AG04449 (cell line): ENCODE data around the gene FANCC.

Experiments
- CTCF ChIA-PET: fragments of 350-600 bp; formaldehyde crosslinking; extraction: SDS; loops from one replicate; lab custom pipeline; 2021; ENCODE audit warnings: antibody characterized with exemption; lab: Yijun Ruan, JAX
- POLR2A ChIA-PET: fragments of 400-600, 350-600 bp; formaldehyde crosslinking; extraction: SDS; loops from one replicate; lab custom pipeline; 2020; ENCODE audit warnings: antibody characterized with exemption, inconsistent platforms; lab: Yijun Ruan, JAX
- DNase-seq: peaks from one replicate; pipeline ENCODE4 v3.0.0-alpha.2; 2010; ENCODE audit warnings: low read depth, low spot score
- H3K4me3 ChIP-seq: 2 replicates; pipeline ENCODE4 v1.5.1; 2011; ENCODE audit warnings: low read depth, mild to moderate bottlenecking, control low read depth, low read length
- CTCF ChIP-seq: IDR thresholded peaks from one replicate; pipeline ENCODE4 v1.5.1; 2011; ENCODE audit warnings: mild to moderate bottlenecking, moderate library complexity, low read length, control low read depth, inconsistent platforms; ENCODE audit not compliant: insufficient read depth; ENCODE audit errors: missing control alignments

Gene FANCC

GRCh38 chr9:95174038-95174437, 143.5 kb downstream of the FANCC start:
- no peak for TF ChIP-seq CTCF
- H3K4me3 ChIP-seq: no peak overlapping the region
- no peak for DNase-seq
- CTCF ChIA-PET: interaction anchor here (1.4 to 1.8 kb wide), 4 partner anchors 9 to 505 kb away, joined by 4 to 6 read pairs (median 5); no protein-coding TSS in a partner anchor
- POLR2A ChIA-PET: no interaction called here

- ChIA-PET CTCF (interaction anchor here (0.6 kb wide), 1 partner anchor 1048 kb away, joined by 3 read pairs; no protein-coding TSS in a partner anchor), POLR2A (interaction anchor here (0.9 kb wide), 1 partner anchor 44 kb away, joined by 3 read pairs; no protein-coding TSS in a partner anchor)
- DNase-seq: no peak
- no peak for TF ChIP-seq CTCF
- no peak overlapping the region for H3K4me3 ChIP-seq
These were observed 145.9 kb downstream of the FANCC start for GRCh38 chr9:95171596-95171995.

GRCh38 chr9:95171001-95171400, 146.5 kb downstream of the FANCC start:
- CTCF ChIA-PET: interaction anchor here (0.6 kb wide), 1 partner anchor 1049 kb away, joined by 3 read pairs; no protein-coding TSS in a partner anchor
- no peak for DNase-seq
- TF ChIP-seq CTCF: no peak
- POLR2A ChIA-PET: interaction anchor here (0.9 kb wide), 1 partner anchor 43 kb away, joined by 3 read pairs; no protein-coding TSS in a partner anchor
- no peak overlapping the region; the same call in 1 of the 2 replicates for H3K4me3 ChIP-seq

GRCh38 chr9:95167998-95168397, 149.5 kb downstream of the FANCC start:
- H3K4me3 ChIP-seq: no peak overlapping the region
- POLR2A ChIA-PET: no interaction called here
- peak; percentile 78 for DNase-seq
- peak; percentile 77 for TF ChIP-seq CTCF
- CTCF ChIA-PET: interaction anchor here (0.7 to 3.0 kb wide), 46 partner anchors 10 to 1050 kb away, joined by 3 to 44 read pairs (median 4); partner anchors contain the start of gene PCAT7

GRCh38 chr9:95165004-95165403, 152.5 kb downstream of the FANCC start:
- no peak overlapping the region for H3K4me3 ChIP-seq
- ChIA-PET POLR2A (no interaction called here), CTCF (no interaction called here)
- TF ChIP-seq CTCF: no peak
- DNase-seq: no peak

- no peak for TF ChIP-seq CTCF
- CTCF ChIA-PET: interaction anchor here (1.0 to 3.9 kb wide), 7 partner anchors 10 to 489 kb away, joined by 3 to 34 read pairs (median 5); no protein-coding TSS in a partner anchor
- H3K4me3 ChIP-seq: no peak overlapping the region
- POLR2A ChIA-PET: no interaction called here
- DNase-seq: peak; percentile 71
These were observed 159.9 kb downstream of the FANCC start for GRCh38 chr9:95157481-95158151.
